HG03280 (cell line): ENCODE measurements around the gene ALKBH5.

ENCODE experiments used
- ATAC-seq: cut with Tn5 transposase; IDR thresholded peaks from one replicate; pipeline ENCODE4 v1.9.1; 2021; ENCODE audit warnings: mild to moderate bottlenecking, moderate library complexity; ENCODE audit not compliant: unreplicated experiment

ALKBH5 gene

DNA sequence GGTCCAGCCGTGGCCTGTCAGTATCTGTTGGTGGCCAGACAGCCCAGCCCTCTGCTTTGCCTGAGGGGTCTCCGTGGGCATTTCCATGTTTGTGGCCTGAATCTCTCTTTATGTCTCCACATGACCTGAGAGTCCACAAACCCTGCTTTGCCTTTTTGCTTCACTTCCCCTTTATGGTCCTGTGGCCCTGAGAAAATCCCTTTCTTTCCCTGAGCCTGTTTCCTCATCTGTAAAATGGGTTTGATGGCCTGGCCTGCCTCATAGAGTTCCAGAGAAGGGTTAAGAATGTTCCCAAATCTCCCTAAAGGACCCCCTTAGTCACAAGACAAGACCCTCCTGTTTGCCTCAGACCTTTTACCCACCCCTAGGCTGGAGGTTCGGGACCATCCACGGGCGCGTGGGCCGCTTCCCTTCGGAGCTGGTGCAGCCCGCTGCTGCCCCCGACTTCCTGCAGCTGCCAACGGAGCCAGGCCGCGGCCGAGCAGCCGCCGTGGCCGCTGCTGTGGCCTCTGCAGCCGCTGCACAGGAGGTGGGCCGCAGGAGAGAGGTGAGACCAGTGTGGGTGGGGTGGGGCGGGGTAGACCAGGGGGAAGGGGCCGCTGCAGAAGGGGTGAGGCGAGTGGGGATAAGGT, 26.2 kb upstream of the ALKBH5 start:
- ATAC-seq = no peak

DNA sequence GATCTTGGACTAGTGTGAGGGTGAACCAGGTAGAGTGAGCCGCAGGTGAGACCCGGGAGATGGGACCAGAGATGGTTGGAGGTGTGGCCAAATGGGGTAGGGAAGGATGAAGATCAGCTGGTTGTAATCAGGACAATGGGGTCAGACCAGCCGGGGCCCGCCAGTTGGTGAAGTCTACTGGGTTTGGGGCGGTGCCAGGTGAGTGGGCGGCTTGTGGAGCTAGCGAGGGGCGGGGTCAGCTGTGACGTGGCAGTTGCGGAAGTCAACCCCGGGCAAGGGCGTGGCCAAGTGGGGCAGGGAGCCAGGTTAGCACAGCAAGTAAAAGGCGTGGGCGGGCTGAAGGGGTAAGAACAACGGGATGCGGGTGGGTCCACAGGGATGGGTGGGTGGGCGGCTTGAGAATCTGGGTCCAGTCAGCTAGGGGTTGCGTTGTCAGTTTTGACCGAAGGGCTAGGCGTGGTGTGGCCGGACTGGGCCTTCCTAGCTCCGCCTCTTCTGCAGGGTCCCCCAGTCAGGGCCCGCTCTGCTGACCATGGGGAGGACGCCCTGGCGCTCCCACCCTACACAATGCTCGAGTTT, 25.5 kb upstream of the ALKBH5 start:
- ATAC-seq = peak; percentile 60

DNA sequence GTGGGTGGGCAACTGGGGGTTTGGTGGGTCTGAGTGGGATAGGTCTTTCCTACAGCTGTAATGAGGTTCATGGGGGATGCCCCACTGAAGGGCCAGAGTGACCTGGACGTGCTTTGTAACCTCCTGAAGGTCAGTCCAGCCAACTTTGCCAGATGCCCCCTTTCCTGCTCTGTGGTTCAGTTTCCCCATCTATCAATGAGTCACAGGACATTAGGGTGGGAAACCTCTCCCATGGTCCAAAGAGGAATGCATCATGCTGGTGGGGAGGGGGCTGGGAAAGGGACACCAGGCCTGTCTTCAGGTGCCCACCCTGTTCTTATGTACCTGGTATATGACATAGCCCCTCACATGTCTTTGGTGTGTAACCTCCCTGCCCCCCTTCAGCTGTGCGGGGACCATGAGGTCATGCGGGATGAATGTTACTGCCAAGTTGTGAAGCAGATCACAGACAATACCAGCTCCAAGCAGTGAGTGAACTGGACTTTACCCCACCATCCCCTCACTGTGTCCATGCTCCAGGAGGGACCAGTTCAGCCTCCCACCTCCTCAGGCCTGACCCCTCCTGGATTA, 24.0 kb upstream of the ALKBH5 start:
- no peak for ATAC-seq

DNA sequence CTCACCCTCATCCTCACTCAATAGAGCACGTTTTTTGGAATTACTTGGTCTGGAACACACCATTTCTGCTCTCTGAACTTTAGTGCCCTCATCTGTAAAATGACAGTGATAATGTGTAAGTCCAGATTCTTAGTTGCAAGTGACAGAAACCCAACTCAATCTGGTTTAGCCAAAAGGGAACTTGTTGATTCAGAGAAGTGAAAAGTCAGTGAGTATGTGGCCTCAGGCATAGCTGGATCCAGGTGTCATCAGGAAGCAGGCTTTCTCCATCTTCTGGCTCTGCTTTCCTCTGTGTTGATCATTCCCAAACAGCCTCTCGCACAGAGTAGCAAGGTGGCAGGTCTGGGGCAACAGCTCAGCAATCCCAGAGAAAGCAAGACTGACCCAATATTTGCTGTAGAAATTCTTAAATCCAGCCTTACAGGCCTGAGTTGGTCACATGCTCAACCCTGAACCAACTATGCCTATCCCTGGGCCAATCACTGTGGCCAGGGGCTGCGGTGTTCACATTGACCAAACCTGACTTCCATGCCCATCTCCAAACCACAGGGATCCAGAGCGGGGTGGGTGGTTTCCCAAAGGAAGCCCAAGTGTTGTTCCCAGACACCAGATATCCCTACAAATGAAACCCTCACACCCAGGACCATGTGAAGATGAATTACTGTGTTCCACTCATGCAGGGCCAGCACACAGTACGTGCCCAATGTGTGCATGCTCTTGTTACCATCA, 23.3 kb upstream of the ALKBH5 start:
- ATAC-seq = no peak

DNA sequence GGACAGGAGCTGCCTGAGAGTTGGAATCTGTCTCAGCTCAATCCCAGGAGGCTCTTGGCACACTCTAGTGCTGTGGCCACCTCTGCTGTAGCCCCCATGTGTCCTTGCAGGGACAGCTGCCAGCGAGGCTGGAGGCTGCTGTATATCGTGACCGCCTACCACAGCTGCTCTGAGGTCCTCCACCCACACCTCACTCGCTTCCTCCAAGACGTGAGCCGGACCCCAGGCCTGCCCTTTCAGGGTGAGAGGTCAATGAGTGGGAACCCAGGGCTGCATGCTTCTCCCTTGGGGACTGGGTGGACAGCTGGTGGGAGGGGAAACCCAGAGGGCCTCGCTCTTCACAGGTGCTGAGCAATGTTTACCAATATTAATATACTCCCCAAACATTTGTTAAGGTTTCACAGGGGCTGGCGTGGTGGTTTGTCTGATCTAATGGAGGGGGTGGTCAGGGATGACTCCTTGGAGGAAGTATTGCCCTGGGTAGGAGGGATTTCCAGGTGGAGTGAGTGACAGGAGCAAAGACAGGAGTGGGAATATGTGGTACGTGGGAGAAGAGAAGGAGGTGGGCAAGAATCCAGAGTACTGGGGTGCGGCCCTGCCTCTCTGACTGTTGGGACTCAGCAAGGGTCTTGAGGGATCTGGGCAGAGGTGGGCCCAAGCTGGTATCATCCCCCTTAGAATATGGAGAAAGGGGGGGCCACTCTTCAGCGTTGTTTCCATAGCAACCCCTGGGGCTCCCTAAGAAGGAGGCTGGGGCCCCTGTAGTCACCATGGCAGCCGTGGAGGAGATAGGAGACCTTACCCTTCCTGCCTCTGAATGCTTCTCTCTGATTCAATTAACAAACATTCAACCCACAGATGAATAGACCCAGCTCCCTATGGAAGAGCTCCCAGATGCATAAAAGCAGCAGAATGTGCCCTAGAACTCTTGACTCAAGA, 22.2 kb upstream of the ALKBH5 start:
- ATAC-seq = peak; percentile 51

DNA sequence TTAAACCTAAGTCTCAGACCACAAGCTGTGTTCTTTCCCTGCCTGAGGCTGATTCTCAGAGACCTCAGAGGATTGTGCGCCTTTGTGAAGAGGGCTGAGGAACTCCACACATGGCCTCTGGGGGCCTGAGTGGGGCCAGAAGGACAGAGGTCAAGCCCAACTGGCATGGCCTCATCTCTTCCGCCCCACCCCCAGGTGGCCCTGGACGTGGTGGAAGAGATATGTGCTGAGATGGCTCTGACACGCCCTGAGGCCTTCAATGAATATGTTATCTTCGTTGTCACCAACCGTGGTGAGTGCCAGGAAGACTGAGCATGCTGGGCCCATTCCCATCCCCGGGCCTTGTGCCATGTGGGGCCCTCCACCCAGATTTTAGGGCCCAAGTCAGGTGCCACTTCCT, 20.1 kb upstream of the ALKBH5 start:
- ATAC-seq = no peak

DNA sequence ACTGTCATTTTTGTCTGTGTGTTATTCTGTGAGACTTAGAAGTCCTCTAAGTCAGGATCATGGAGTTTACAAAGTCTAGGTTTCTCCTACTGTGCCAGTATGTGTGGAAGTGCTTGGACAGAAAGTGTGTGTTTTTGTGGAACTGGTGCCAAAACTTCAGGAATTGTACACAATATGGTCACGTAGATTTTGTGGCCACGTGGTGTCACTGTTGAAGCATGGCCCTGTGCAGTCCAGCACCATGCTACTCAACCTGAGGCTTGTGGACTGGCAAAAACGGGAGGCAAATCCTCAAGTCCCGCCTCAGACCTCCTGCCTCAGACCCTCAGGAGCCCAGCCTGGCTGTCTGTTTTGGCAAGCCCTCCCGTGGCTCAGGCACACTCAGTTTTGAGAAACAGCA, 16.7 kb upstream of the ALKBH5 start:
- ATAC-seq = no peak

DNA sequence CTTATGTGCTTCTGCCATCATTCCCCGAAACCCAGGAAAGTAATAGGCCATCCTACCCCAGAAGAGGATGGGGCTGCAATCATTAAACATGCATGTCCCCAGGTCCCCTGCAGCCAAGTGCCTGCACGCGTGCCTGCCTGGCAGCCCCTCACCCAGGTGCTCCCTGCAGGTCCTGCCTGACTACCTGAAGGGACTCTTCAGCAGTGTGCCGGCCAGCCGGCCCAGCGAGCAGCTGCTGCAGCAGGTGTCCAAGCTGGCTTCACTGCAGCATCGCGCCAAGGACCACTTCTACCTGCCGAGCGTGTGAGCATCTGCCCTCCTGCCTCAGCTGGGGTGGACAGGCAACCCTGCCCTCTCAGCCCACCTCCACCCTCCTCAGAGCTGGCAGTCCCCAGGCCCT, 16.2 kb upstream of the ALKBH5 start:
- no peak for ATAC-seq

DNA sequence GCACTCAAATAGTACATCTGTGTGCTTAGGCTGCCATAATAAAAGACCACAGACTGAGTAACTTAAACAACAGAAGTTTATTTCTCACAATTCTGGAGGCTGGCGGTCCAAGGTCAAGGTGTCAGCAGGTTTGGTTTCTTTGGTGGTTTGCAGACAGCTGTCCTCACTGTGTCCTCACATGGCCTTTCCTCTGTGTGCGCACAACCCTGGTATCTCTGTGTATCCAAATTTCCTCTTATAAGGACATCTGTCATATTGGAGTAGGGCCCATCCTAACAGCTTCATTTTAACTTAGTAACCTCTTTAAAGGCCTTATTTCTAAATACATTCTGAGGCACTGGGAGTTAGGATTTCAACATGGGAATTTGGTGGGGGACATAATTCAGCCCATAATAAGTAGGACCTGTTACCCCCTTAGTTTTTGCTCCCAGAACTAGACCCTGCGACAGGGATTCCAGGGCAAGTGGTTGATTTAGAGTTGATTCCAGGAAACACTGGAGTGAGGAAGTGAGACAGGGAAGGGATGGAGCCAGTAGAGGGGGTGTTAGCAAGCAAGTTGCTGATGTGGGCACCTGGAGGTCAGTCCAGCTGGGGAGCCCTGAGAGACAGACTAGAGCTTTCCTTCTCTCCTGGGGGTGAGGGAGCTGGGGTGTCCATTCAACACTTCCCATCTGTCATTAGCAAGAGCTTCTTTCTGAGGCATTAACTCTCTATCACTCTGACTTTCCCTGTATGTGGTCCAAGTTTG, 10.9 kb upstream of the ALKBH5 start:
- ATAC-seq = no peak

DNA sequence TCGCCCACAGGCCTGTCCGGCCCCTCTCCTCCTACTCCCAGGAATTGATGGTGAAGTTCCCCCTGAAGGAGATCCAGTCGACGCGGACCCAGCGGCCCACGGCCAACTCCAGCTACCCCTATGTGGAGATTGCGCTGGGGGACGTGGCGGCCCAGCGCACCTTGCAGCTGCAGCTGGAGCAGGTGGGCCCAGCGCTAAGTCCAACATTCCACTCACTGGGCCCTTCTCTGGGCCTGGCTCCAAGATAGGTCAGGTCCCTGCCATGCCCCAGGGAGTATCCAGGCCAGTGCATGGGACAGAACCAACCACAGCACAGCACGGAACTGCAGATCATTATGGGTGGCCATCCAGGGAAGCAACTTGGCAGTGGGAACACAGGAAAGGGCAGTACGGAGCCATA, 9.9 kb upstream of the ALKBH5 start:
- no peak for ATAC-seq

DNA sequence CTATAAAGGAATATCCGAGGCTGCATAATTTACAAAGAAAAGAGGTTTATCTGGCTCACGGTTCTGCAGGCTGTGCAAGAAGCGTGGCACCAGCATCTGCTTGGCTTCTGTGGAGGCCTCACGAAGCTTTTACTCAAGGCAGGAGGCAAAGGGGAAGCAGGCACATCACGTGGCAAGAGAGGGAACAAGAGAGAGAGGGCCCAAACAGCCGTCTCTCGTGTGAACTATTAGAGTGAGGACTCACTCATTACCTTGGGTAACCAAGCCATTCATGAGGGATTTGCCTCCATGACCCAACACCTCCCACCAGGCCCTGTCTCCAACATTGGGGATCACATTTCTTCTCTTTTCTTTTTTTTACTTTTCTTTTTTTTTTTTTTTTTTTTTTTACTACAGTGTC, 7.5 kb upstream of the ALKBH5 start:
- no peak for ATAC-seq

DNA sequence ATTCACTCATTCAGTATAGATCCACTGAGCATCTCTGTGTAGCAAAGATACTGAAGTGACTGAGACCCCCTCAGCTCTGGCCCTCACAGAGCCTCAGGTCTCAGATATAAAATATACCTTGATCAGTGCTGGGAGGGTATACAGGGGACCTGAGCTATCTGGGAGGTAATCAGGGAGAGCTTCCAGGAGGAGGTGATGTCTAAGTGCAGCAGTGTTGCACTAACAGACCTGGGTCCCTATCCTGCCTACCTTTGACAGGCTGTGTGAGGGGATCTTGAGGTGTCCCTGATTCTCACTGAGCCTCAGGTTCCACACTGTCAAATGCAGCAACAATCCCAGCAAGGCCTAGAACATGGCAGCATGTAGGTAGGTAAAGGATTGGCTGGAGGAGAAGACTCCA, 6.5 kb upstream of the ALKBH5 start:
- no peak for ATAC-seq

DNA sequence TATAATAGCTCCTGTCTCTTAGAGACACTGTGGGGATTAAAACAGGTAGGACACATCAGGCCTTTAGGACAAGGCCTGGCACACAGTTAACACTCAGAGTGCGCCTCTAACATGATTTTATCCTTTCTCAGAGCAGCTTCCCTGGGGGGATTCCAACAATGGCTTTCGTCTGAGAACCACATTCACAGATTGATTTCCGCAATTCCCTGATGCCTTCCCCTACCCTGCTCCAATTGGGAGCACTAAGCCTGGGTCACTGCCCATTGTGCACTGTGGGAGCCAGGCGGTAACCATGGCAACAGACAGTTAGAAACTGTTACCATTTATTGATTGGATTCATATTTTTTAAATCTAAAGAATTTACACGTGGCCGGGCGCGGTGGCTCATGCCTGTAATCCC, 5.9 kb upstream of the ALKBH5 start:
- no peak for ATAC-seq

DNA sequence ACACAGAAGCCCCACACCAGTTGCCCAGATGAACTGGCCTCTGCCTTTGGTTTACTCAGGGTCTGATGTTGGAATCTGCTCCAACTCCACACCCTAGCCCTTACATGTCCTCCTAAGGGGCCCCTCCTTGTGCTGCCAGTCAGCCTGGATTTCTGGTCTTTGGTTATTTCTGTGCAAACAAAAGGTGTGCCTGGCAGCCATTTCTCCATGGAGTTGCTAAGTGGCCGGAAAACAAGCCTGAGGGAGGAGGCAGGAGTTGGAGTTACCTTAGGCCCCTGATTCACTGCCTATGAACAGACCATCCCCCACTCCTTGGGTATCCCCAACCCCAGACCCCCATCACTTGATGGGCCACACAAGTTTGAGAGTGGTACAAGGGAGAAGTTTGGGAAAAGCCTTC, 4.4 kb upstream of the ALKBH5 start:
- ATAC-seq = no peak

DNA sequence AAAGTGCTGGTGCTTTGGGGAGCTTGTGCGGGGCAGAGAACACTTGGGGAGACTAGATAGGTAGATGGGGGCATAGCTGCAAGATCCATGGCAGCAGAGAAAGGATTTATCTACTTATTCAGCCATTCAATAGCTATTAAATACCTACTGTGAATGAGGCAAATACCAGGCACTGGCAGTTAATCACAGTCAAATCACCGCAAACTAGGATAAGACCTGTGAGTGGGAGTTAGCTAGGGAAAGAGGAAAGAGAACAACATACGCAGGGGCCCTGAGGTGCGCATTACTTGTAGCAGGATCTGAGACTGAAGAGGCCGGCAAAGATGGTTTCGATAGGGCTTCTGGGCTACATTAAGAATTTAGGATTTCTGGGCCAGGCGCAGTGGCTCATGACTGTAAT, 3.8 kb upstream of the ALKBH5 start:
- ATAC-seq = no peak

DNA sequence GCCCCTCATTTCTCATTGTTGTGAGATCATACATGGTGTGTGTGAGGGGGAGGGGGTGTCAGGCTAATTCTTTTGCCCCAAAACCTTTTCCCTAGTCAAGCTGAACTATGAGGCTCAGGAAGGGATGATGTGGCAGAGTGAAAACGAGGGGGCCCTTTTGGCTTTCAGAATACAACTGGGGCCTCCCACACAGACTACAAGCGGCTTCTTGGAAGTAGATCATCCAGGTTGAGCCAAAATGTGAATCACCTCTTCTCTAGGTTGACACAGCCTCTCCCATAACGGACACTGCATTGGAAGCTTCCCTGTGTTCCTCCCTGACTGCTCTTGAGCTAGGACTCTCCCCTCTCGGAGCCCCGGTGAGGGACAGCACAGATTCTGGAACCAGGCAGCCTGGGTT, 2.3 kb upstream of the ALKBH5 start:
- ATAC-seq = no peak

DNA sequence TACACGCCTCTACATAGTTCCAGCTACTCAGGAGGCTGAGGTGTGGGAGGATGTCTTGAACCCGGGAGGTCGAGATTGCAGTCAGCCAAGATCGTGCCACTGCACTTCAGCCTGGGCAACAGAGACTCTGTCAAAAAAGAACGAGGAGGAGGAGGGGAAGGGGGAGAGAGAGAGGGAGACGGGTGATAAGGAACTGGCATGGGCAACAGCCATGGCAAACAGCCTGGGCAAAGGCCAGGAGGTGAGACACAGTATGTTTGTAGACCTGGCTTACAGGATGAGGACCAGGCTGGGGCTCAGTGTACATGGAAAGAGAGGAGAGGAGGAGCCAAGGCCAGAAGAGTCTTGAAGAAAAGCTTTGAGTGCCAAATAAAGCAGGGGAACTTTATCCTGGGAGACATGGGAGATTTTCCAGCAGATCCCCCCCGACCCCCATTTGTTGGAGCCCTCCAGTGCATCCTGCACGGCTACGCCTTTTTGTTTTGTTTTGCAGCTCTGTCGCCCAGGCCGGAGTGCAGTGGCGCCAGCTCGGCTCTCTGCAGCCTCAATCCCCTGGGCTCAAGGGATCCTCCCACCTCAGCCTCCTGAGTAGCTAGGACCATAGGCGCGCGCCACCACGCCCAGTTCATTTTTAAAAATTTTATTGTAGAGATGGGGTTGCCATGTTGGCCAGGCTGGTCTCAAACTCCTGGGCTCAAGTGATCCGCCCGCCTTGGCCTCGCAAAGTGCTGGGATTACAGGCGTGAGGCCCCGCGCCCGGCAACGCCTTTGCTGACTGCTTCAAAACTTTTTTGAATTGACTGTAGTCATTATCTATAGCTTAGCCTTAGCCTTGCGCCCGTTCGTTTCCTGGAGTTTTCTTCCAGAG, 1.3 kb upstream of the ALKBH5 start:
- no peak for ATAC-seq

DNA sequence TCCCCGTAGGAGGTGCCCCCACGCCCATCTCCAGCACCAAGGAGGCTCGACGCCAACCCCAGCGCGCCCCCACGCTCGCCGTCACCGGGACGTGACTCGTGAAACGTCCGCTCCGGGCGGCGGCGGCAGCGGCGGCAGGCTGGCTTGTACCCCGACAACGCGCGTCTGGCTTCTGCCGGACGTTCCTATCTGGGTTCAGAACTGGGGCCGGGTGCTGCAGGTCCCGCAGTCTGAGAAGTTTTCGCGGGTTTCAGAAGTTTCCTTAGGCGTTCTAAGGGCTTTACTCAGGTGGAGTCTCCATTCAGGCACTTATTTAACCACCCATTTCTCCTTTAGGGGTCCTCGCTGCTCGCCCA, 672 bp upstream of the ALKBH5 start:
- ATAC-seq = peak; percentile 26
